Stimulated activated CD8-positive, alpha-beta memory T cell treated with anti-CD3 and anti-CD28 coated beads, Interleukin-12 subunit alpha, Interleukin-12 subunit beta, amount 100 ng/mL, for 4 hours (primary cell): ENCODE data around the gene EFNA3.
A peak's percentile ranks its signal among the peaks of the same experiment; 100 is the strongest.

ENCODE experiments used
- DNase-seq: peaks from one replicate; pipeline ENCODE4 v3.0.0-alpha.2; 2020; ENCODE audit warnings: low read depth

Gene EFNA3

DNA sequence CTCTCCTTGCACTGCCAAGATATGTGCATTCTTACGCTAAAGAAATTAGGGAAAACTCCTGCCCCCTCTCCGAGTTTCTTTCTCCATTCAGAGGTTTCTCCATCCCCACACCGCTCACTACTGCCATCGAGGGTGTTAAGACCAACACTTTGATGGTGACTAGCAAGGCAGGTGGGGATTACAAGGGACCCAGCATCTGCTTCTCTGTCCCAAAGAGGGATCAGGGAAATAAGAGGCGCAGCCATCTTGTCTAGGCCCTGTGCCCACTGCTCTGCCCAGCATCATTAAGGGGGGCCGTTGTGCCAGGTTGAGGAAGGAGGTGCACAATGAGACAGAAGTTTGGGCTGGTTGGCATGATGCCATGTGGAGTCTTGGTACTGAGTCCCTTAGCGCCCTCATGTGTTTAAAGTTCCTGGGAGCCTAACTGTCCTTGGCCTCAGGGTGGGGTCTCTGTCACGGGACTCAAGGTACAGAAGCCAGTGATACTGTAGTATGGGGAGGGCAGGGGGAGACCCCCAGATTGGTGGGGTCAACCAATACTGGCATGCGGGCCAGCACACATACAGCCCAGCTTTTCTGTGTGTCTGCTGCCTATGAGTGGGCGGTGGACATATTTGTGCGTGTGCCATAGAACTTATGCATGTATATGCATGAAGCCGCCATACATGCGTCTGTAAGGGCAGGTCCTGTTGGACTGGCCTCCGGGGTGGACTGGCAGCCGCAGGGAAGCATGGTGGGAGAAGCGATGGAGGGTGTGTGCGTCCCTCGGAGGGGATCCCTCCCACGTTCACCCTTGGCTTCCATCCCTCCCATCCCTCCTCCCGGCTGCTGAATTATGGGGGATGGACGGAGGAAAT, 5.5 kb downstream of the EFNA3 start:
- no peak for DNase-seq

DNA sequence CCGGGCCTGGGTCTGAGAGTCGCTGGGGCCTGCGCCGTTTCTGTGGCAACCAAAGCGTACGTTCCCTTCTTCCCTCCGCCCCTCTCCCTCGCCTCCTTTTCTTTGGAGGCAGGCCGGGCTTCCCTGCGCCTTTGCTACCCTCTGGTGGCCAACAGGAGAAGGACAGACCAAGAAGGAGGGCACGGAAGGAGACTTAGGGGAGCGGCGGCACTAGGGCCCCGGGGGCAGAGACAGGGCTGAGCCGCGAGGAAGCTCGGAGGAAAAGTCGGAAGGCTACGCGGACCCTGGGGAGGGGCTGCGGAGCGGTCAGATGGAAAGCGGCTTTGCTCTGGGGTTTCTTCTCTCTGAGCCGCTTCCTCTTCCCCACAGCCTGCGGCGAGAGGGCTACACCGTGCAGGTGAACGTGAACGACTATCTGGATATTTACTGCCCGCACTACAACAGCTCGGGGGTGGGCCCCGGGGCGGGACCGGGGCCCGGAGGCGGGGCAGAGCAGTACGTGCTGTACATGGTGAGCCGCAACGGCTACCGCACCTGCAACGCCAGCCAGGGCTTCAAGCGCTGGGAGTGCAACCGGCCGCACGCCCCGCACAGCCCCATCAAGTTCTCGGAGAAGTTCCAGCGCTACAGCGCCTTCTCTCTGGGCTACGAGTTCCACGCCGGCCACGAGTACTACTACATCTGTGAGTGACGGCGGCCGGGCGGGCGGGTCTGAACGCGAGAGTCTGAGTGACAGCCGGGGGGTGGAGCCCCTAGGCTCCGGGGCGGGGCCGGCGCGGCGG, 6.3 kb downstream of the EFNA3 start:
- peak; percentile 87 for DNase-seq

- peak; percentile 66 for DNase-seq
Observed at GRCh38 chr1:155085504-155086127, 7.0 kb downstream of the EFNA3 start.

- peak; percentile 60 for DNase-seq
Observed at GRCh38 chr1:155086128-155086741, 7.6 kb downstream of the EFNA3 start.

DNA sequence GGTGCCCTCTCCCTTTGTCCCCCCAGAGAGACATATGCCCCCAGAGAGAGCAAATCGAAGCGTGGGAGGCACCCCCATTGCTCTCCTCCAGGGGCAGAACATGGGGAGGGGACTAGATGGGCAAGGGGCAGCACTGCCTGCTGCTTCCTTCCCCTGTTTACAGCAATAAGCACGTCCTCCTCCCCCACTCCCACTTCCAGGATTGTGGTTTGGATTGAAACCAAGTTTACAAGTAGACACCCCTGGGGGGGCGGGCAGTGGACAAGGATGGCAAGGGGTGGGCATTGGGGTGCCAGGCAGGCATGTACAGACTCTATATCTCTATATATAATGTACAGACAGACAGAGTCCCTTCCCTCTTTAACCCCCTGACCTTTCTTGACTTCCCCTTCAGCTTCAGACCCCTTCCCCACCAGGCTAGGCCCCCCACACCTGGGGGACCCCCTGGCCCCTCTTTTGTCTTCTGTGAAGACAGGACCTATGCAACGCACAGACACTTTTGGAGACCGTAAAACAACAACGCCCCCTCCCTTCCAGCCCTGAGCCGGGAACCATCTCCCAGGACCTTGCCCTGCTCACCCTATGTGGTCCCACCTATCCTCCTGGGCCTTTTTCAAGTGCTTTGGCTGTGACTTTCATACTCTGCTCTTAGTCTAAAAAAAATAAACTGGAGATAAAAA, 8.4 kb downstream of the EFNA3 start:
- no peak for DNase-seq

DNA sequence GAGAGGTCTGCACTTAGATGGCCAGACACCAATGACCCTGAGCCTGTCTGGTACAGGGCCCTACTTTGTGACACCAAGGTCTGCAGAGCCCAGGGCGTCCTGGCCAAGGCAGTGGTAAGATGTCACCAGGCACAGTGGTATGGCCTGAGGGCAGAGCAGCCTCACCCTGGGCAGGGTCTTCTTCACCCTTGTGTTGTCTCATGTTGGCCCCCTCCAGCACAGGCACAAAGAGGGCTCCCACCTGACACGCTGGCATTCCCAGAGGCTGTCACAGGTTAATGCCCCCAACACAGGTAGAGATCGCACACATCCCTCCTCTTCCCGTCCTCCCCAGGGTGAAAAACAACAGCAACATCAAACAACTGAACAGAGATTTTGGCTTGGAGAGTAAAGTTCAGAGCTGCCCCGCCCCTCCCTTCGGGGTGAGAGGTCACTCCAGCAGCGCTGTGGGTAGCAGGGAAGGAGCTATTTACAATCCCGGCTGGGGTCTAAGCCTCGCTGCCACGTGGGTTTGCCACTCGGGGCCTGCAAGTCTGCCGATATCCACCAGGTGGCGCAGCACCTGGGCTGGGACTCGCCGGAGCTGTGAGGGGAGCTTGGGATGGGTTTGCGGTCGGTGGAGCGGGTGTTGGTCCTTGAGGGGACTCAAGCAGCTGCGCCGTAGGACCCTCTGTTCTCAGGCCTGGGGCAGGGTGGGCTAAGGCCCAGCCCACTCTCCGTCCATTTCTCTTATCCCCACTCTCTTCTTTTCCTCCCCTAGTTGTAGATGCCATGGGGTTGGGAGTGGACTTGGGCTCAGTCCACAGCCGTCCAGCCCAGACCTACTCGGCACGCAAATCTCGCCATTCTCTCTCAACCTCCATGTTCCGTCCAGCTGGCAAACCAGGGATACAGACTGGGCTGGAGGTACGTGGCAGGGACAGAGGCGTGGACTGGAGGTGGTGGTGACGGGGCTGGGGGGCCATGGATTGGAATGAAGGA, 12.7 kb downstream of the EFNA3 start:
- peak; percentile 62 for DNase-seq

DNA sequence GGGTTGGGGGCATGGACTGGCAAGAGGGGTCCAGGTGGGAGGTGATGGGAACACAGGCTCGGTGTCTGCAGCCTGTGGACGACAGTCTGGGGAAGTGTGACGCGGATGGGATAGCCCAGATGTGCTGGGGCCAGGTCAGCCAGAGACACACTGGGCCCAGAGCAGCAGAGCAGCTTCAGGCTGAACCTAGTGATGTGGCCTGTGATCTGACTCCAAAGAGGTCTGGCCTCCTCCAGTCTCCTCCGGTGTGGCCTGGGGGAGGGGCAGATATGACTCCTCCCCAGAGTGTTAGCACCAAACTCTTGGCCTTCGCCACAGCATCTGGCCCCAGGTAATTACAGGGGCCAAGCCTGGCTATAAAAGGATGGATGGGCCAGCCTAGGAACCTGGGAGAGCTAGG, 13.5 kb downstream of the EFNA3 start:
- DNase-seq = no peak

- no peak for DNase-seq
Observed at GRCh38 chr1:155092641-155093040, 14.0 kb downstream of the EFNA3 start.

- no peak for DNase-seq
Observed at GRCh38 chr1:155093911-155094621, 15.4 kb downstream of the EFNA3 start.

DNA sequence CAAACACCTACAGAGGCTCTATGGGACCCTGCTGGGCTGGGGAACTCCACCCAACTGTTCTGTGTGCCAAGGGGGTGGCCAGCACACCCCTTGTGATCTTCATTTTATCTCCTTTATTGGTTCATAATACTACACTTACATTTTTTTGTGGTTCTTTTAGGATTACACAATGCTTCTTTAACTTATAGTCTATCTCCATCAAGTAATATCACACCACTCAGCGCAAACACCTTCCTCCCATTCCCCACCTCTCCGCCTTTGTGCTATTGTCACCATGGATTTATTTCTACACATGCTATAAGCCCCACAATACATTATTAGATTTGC, 15.9 kb downstream of the EFNA3 start:
- no peak for DNase-seq

DNA sequence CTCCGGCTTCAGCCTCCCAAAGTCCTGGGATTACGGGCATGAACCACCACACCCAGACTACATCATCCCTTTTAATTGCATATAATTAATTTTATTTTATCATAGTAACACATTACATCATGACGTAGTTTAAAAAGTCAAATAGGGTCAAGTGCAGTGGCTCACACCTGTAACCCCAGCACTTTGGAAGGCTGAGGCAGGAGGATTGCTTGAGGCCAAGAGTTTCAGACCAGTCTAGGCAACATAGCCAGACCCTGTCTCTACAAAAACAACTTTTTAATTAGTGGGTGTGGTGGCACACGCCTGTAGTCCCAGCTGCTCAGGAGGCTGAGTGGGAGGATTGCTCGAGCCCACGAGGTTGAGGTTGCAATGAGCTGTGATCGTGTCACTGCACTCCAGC, 20.7 kb downstream of the EFNA3 start:
- DNase-seq = no peak

GRCh38 chr1:155103325-155103724, 24.7 kb downstream of the EFNA3 start:
- no peak for DNase-seq

DNA sequence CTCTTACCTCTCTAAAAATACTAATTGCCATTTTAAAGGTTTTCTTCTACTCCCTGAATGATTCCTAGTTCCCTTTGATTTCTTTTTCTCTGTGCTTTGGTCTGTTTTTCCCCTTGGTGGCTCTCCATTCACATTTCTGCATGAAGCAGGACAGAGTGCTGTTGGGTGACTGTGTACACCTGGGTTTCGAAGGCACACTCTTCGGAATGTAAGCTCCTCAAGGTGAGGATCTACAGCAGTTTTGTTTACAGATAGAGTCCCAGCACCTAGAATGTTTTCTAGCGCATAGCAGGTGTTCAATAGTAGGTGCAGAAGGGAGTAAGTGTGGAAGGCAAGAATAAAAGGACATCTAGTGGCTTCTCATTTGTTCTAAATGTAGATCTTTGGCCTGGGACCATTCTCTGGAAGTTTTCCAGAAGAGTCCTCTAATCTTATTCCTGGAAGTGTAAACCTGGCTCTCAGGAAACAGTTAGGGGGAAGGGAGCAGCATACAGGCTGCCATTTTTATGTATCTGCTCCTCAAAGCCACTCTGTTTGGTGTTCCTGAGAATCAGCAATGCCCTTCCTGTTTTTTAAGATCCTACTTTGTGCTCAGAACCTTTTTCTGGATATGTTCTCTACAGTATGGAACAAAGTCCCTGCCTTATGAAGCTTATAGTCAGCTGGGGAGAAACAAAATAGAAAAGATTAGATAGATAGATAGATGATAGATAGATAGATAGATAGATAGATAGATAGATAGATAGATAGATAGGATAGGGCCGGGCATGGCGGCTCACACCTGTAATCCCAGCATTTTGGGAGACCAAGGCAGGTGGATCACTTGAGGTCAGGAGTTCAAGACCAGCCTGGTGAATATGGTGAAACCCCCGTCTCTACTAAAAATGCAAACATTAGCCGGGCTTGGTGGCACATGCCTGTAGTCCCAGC, 26.2 kb downstream of the EFNA3 start:
- no peak for DNase-seq

DNA sequence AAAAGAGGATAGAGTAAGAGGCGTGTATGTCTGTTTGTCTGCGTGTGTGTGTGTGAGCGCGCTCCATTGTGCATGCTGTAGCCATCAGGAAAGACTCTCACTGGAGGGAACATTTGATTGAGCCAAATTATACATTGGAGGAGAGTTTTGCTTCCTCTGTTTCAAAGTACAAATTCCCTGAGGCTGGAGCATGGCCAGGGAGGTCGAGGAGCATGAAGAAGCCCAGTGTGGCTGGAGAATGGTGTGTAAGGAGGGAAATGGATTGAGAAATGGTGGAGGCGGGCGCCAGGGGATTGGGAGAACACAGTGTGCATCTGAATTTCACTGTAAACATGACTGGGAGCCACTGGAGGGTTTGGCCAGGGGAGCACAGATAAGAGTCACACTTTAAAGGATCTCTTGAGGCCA, 27.0 kb downstream of the EFNA3 start:
- no peak for DNase-seq

GRCh38 chr1:155106862-155107261, 28.2 kb downstream of the EFNA3 start:
- DNase-seq = no peak

GRCh38 chr1:155107309-155108264, 28.9 kb downstream of the EFNA3 start:
- no peak for DNase-seq

- DNase-seq = no peak
Observed at GRCh38 chr1:155108296-155108695, 29.7 kb downstream of the EFNA3 start.

DNA sequence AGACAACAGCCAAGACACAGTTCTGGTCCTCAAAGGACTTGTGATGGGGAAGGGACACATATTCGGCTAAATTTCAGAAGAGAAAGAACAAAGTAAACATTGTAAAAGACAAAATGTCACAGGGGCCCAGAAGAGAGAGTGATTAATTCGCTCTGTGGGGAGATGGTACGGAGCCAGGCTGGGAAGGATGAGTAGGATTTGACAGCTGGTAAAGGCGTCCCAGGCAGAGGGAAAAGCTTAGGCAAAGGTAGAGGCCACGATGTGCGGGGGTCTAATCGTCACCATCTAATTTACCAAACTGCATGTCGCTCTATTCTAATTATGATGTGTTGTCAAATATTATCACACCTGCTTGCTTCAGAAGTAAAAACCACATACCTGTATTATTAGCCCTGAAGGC, 31.7 kb downstream of the EFNA3 start:
- no peak for DNase-seq
